Loucy (cell line): Measurements from ENCODE around the gene ZNF280B.

Experiments
- H2AFZ ChIP-seq: fragments of 200-600 bp; sonication (generic); 2 replicates; pipeline ENCODE4 v1.6.0; 2016; ENCODE audit warnings: antibody characterized with exemption, mild to moderate bottlenecking, low read length, moderate library complexity
- H3F3A ChIP-seq: fragments of 200-600 bp; 2 replicates; pipeline ENCODE4 v1.6.0; 2016; ENCODE audit warnings: antibody characterized with exemption, low read depth, mild to moderate bottlenecking
- H3K27me3 ChIP-seq: fragments of 200-600 bp; sonication (generic); 2 replicates; pipeline ENCODE4 v1.6.1; 2014; ENCODE audit warnings: low read length, mild to moderate bottlenecking; ENCODE audit not compliant: insufficient read depth, poor library complexity, severe bottlenecking
- H3K36me3 ChIP-seq: fragments of 200-600 bp; sonication (generic); 2 replicates; pipeline ENCODE4 v1.6.1; 2016; ENCODE audit warnings: low read length; ENCODE audit not compliant: insufficient read depth
- H3K4me1 ChIP-seq: fragments of 200-600 bp; sonication (generic); 2 replicates; pipeline ENCODE4 v1.5.1; 2014; ENCODE audit warnings: low read length, mild to moderate bottlenecking; ENCODE audit not compliant: insufficient read depth, poor library complexity, severe bottlenecking
- H3K4me2 ChIP-seq: fragments of 200-600 bp; sonication (generic); 2 replicates; pipeline ENCODE4 v1.6.0; 2014; ENCODE audit warnings: antibody characterized with exemption, low read length, low read depth, mild to moderate bottlenecking; ENCODE audit not compliant: poor library complexity, severe bottlenecking
- H3K4me3 ChIP-seq: fragments of 200-600 bp; sonication (generic); 2 replicates; pipeline ENCODE4 v1.5.1; 2014; ENCODE audit warnings: low read length, mild to moderate bottlenecking, mixed read lengths; ENCODE audit not compliant: poor library complexity, severe bottlenecking
- H3K79me2 ChIP-seq: fragments of 200-600 bp; sonication (generic); 2 replicates; pipeline ENCODE4 v1.6.1; 2014; ENCODE audit warnings: low read length; ENCODE audit not compliant: insufficient read depth
- H3K9ac ChIP-seq: fragments of 200-600 bp; sonication (generic); 2 replicates; pipeline ENCODE4 v1.6.0; 2014; ENCODE audit warnings: mild to moderate bottlenecking, low read depth, low read length, moderate library complexity; ENCODE audit not compliant: poor library complexity, severe bottlenecking
- H3K9me2 ChIP-seq: fragments of 200-600 bp; sonication (generic); replicated peaks from 2 replicates; pipeline ENCODE4 v1.6.1; 2016; ENCODE audit warnings: low read depth, low read length, mixed read lengths
- H3K9me3 ChIP-seq: fragments of 200-600 bp; sonication (generic); 2 replicates; pipeline ENCODE4 v1.6.1; 2014; ENCODE audit warnings: mild to moderate bottlenecking, antibody characterized with exemption, low read length, low read depth; ENCODE audit not compliant: insufficient read depth
- H4K20me1 ChIP-seq: fragments of 200-600 bp; sonication (generic); 2 replicates; pipeline ENCODE4 v1.6.0; 2014; ENCODE audit warnings: antibody characterized with exemption, low read length, mild to moderate bottlenecking; ENCODE audit not compliant: insufficient read depth, poor library complexity, severe bottlenecking
- EZH2phosphoT487 ChIP-seq: fragments of 200-600 bp; IDR thresholded peaks from 2 replicates; pipeline ENCODE4 v1.6.1; 2018; ENCODE audit warnings: antibody characterized with exemption, mild to moderate bottlenecking, moderate library complexity, borderline replicate concordance
- TF ChIP-seq, protein P1 (sequence below): fragments of 200-600 bp; sonication (generic); conservative IDR thresholded peaks from 2 replicates; pipeline ENCODE4 v1.5.1; 2014; ENCODE audit warnings: mild to moderate bottlenecking, antibody characterized with exemption, low read length

ZNF280B gene

GRCh38 chr22:22479999-22480532 lies 28.5 kb downstream of the ZNF280B start:
- H3K27me3 ChIP-seq = no peaks in the 10 kb centered on the region
- no peak overlapping the region for H3K9ac ChIP-seq
- H3K9me3 ChIP-seq = no peaks in the 10 kb centered on the region
- no peaks in the 10 kb centered on the region for H4K20me1 ChIP-seq
- H3K9me2 ChIP-seq = no peaks in the 10 kb centered on the region
- H3K4me1 ChIP-seq = no peaks in the 10 kb centered on the region
- H3K36me3 ChIP-seq = no peaks in the 10 kb centered on the region
- H2AFZ ChIP-seq = no peak overlapping the region
- no peaks in the 10 kb centered on the region for H3K79me2 ChIP-seq
- no peak overlapping the region for H3K4me3 ChIP-seq
- no peak overlapping the region for H3K4me2 ChIP-seq
- H3F3A ChIP-seq = no peaks in the 10 kb centered on the region
- no peak for TF ChIP-seq EZH2phosphoT487
- TF ChIP-seq, protein P1, sequence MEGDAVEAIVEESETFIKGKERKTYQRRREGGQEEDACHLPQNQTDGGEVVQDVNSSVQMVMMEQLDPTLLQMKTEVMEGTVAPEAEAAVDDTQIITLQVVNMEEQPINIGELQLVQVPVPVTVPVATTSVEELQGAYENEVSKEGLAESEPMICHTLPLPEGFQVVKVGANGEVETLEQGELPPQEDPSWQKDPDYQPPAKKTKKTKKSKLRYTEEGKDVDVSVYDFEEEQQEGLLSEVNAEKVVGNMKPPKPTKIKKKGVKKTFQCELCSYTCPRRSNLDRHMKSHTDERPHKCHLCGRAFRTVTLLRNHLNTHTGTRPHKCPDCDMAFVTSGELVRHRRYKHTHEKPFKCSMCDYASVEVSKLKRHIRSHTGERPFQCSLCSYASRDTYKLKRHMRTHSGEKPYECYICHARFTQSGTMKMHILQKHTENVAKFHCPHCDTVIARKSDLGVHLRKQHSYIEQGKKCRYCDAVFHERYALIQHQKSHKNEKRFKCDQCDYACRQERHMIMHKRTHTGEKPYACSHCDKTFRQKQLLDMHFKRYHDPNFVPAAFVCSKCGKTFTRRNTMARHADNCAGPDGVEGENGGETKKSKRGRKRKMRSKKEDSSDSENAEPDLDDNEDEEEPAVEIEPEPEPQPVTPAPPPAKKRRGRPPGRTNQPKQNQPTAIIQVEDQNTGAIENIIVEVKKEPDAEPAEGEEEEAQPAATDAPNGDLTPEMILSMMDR = no peak

DNA sequence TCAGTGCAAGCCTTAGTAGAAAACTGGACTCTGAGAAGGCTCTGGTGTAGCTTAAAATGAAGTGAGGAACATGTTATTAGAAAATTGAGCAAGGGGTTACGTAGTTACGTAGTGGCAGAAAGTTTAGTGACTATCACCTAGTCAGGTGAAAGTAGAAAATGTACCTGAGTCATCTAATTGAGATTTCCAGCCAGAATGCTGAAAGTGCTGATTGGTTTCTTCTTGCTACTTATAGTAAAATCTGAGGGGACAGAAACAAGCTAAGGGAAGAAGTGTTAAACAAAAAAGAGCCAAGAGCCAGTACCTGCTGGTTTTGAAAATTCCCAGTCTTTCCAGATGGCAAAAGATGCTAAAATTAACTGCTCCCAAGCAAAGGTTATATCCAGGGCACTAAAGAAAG lies 29.4 kb downstream of the ZNF280B start:
- H3K9me2 ChIP-seq = no peaks in the 10 kb centered on the region
- H3K36me3 ChIP-seq = no peaks in the 10 kb centered on the region
- H3K27me3 ChIP-seq = no peaks in the 10 kb centered on the region
- no peaks in the 10 kb centered on the region for H3K79me2 ChIP-seq
- H3K4me1 ChIP-seq = no peaks in the 10 kb centered on the region
- H3K9me3 ChIP-seq = no peaks in the 10 kb centered on the region
- no peak overlapping the region for H2AFZ ChIP-seq
- no peak overlapping the region for H3K4me2 ChIP-seq
- TF ChIP-seq, protein P1 = no peak
- TF ChIP-seq EZH2phosphoT487 = no peak
- no peak overlapping the region for H3K9ac ChIP-seq
- H3F3A ChIP-seq = no peaks in the 10 kb centered on the region
- H4K20me1 ChIP-seq = no peaks in the 10 kb centered on the region
- no peak overlapping the region for H3K4me3 ChIP-seq

DNA sequence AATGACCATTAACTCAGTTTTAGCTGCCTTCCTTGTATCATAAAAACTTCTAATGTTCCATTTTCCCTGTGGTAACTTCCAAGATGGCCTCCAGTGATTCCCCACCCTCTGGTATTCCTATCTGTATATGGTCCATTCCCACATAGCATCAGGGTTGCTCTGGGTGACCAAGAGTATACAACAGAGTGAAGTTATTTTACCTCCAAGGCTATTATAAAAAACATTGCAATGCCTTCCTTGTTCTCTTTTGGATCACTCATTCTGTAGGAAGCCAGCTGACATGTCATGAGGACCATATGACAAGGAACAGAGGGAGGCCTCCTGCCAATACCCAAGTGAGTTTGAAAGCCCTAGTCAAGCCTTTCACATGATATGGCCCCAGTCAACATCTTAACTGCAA lies 30.1 kb downstream of the ZNF280B start:
- H4K20me1 ChIP-seq = no peaks in the 10 kb centered on the region
- H3K4me2 ChIP-seq = no peak overlapping the region
- no peaks in the 10 kb centered on the region for H3K4me1 ChIP-seq
- H3K9me3 ChIP-seq = no peaks in the 10 kb centered on the region
- TF ChIP-seq, protein P1 = no peak
- TF ChIP-seq EZH2phosphoT487 = no peak
- no peaks in the 10 kb centered on the region for H3K79me2 ChIP-seq
- no peak overlapping the region for H3K4me3 ChIP-seq
- no peak overlapping the region for H2AFZ ChIP-seq
- no peaks in the 10 kb centered on the region for H3K27me3 ChIP-seq
- no peaks in the 10 kb centered on the region for H3K36me3 ChIP-seq
- no peaks in the 10 kb centered on the region for H3F3A ChIP-seq
- H3K9ac ChIP-seq = no peak overlapping the region
- no peaks in the 10 kb centered on the region for H3K9me2 ChIP-seq
